Kidney capillary endothelial cell (primary cell): ENCODE results near the gene DISC1.
"Not testable (repeated sequence)": the region's sequence is repeated elsewhere in the genome, so short reads cannot be mapped to it uniquely, and the experiment has no call there.

Source experiments
- DNase-seq: peaks from one replicate; pipeline ENCODE4 v3.0.0-alpha.2; 2018; ENCODE audit warnings: low spot score

DISC1 gene

DNA sequence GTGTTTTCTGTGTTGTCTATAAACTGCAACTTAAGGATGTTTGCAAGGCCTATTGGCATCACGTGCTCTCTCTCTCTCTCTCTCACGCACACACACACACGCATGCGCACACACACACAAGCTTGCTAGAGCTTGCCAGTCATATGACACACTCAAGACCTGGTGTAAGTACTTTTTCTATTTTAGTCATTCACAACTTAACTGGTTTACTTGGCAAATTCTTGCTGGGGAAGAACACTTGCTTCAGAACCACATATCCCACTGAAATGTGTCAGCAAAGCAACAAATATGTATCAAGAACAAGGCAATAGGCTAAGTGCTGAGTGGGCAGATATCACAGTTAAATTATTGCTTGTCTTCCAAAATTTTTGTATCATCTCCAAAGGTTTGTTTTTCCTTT, 107.8 kb downstream of the DISC1 start:
- DNase-seq = no peak

DNA sequence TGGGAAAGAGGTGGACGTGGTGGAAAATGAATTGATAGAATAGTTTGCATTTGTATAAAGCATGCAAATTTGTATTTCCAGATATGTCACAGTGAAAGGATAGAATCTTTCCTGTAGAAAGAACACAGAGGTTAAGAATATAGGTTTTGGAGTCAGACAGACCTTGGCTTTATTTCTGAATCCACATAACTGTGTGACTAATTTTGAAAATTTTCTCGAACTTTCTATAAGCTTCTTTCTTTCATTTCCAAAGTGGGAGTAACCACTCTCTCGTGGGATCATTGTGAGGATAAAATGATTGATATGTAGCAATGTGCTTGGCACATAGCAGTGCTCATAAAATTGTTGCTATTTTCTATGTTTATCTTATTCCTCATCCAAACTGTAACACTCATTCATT, 108.8 kb downstream of the DISC1 start:
- no peak for DNase-seq

DNA sequence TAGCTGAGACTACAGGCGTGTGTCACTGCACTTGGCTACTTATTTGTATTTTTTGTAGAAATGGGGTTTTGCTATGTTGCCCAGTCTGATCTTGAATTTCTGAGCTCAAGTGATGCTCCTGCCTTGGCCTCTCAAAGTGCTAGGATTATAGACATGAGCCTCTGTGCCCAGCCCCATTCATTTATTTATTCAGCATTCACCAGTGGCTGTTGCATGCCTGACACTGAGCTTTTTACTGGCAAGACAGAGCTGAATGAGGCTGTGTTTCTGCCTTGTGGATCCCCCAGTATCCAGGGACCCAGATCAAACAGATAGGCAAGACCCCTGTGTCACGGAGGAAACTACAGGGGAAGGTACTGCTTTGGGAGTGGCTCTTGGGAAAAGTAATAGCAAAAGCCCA, 109.4 kb downstream of the DISC1 start:
- DNase-seq = no peak

DNA sequence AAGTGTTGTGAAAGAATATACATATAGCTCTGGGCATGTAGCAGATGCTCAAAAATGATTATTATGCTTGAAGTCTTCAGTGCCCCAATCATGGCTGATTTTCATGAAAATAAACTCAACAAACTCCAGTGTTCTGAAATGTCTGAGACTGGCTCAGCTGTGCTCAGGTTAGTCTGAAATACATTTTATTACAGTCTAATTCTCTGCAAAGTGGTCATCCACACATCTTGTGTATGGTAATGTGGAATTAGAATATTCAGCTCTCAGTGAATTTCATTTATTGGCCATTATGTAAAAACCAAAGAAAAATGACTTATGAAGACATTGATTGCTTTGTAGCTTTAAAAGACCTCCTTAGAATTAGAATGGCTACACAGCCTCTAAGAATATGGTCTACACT, 109.9 kb downstream of the DISC1 start:
- DNase-seq = no peak

DNA sequence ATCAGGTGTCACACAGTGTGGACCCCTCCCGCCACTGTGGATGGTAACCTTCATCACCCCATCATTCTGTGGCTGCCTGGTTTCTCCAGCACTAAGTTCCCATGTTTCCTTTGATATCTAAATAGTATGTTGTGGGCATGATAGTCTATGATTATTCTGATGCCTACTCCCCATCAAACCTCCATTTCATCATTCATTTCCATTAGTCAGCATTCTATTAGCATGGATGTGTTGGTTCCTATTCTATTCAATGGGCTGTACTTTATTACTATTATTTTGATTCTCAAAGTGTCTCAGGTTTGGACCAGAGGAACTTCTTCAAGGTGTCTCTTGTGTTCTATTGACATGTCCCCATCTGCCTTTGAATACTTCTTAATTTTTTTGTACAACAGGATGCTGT, 112.0 kb downstream of the DISC1 start:
- DNase-seq = no peak

DNA sequence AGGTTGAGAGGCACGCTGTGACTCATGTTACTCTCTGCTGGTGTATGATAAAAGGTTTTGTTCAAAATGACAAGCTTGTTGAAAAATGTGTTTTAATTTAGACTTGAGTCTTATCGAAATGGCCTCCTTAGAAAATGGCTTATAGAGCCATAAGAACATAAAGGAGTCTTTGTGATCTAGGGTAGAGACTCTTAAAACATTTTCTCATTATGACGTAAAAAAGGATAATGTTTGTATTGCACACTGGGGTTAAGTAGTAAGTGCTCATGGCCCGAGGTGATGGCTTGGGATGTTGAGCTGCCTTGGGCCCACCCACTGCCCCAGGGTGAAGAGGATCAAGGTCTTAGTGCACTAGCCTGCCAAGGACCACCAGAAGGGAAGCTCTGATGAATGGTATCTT, 117.4 kb downstream of the DISC1 start:
- DNase-seq = no peak

DNA sequence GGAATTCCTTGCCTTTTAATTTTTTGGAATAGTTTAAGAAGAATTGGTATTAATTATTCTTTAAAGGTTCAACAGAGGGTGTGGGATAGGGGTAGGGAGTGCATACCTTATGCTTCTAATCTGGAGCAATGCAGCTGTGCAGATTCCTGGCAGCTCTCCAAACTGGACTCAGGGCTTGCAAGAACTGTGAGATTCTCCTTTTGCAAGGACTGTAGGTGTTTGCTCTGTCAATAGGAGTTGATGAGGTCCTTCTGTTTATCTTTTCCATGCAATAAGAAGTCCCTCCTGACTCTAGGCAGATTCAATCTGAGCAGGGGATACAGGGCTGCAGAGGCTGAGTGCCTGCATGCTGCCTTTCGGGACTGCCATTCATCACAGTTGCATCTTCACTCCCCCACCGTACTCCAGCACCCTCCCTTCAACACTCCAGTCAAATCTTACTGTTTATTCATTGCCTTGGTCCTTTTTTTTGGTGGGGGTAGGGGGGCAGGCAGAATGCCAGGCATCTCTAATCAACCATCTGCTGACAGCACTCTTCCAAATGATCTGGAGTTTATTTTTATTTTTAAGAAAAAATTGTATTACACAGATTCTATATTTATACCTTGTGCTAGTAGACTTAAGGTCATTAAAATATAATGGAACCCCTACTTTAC, 122.3 kb downstream of the DISC1 start:
- no peak for DNase-seq

DNA sequence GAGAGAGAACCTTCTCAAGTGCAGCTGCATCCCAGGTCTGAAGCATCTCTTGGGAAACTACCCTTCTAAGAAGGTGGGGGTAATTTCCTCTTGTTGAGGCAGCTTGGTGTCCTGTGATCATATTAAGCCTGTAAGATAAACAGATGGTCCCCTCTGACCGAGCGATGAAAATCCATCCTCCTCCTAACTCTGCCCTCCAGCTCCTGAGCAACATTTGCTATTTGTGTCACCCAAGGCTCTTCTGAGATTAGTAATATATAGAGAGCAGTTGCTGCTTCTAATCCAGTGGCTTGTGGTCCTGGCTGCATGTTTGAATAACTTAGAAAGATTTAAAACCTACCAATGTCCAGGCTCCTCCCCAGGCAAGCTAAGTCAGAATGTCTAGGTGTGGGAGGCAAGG, 123.7 kb downstream of the DISC1 start:
- no peak for DNase-seq

DNA sequence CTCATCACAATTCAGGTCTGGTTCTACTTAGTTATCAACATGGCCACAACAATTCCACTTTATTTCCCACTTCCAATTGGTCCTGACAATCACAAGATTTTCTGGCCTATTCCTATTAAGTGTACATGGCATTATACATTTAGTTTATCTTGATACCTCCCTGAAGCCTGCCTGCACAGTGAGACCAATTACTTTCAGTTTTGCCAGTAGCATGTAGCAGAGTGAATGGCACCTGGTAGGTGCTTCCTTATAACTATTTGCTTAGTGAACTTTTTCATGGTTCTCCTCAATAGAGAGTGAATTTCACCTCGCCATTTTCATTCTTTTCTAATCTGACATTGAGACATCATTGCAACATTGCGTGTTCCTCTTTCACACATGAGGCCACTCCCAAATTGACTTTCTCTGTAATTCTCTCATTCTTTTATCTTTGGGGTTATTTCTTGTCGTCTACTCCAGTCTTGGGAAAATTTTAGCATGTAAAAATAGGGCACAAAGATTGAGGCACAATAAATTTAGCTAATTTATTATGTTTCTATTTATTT, 124.3 kb downstream of the DISC1 start:
- no peak for DNase-seq

DNA sequence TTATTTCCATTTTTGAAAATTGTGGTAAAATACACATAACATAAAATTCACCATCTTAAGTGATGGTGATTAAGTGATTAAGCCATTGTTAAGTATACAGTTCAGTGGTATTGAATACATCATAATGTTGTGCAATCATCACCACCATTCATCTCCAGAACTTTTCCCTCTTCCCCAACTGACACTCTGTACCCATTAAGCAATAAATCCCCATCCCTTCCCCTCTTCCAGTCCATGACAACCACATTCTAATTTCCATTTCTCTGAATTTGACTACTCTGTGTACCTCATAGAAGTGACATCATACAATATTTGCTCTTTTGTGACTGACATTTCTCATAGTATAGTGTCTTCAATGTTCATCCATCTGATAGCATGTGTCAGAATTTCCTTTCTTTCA, 124.8 kb downstream of the DISC1 start:
- no peak for DNase-seq

DNA sequence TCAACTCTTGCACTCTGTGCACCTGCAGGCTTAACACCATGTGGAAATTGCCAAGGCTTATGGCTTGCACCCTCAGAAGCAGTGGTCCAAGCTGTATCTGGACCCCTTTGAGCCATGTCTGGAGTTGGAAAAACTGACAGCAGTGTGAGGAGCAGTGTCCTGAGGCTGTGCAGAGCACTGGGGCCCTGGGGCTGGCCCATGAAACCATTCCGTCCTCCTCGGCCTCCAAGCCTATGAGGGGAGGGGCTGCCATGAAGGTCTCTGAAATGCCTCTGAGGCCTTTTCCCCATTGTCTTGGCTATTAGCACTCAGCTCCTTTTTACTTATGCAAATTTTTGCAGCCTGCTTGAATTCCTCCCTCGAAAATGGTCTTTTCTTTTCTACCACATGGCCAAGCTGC, 126.7 kb downstream of the DISC1 start:
- no peak for DNase-seq

DNA sequence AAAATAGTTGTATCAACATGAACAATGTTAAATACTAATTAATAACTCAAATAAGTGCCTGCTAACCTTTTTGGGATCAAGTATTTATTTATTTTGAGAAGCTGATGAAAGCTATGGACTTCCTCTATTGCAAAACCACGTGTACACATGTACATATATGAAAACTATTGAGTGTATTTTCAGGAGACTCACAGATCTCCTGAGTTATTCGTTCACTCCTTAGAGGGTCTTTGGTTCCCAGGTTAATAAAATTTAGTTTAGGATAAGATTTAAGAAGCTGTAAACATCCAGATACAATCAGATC, 130.5 kb downstream of the DISC1 start:
- DNase-seq = no peak

DNA sequence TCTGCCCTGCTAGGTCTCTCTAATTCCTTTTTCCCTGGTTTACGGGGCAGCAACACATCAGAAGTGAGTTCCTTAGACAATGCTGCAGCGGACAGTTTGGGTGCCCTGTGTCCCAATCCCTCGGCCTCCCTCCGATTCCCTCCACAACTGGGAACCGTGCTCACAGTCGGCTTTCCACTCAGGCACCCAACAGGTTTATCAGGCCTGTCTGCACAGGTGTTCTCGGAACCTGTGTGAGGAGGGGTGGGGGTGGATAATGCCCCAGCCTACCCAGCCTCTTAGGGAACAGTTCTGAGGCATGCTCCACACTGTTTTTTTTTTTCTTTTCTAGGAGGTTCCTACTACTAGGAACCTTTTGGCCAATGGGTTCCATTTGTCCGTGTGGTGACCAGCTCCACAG, 131.2 kb downstream of the DISC1 start:
- no peak for DNase-seq

DNA sequence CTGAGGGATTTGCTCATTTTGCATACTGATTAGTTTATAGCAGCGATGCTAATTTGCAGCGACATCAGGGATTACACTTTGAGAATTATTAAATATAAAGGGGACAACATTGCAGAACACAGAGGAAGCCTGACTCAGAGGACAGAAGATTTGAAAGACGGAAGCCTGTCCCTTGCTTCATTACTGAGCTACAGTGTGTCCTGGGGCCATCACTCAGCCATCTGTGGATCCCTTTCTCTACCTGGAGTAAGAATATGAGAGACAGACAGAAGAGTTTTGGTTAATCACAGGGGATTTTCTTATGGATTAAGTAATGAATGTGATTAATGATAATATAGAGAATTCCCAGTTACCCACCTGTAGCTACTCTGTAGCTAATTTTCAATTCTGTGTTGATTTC, 134.7 kb downstream of the DISC1 start:
- DNase-seq = no peak

DNA sequence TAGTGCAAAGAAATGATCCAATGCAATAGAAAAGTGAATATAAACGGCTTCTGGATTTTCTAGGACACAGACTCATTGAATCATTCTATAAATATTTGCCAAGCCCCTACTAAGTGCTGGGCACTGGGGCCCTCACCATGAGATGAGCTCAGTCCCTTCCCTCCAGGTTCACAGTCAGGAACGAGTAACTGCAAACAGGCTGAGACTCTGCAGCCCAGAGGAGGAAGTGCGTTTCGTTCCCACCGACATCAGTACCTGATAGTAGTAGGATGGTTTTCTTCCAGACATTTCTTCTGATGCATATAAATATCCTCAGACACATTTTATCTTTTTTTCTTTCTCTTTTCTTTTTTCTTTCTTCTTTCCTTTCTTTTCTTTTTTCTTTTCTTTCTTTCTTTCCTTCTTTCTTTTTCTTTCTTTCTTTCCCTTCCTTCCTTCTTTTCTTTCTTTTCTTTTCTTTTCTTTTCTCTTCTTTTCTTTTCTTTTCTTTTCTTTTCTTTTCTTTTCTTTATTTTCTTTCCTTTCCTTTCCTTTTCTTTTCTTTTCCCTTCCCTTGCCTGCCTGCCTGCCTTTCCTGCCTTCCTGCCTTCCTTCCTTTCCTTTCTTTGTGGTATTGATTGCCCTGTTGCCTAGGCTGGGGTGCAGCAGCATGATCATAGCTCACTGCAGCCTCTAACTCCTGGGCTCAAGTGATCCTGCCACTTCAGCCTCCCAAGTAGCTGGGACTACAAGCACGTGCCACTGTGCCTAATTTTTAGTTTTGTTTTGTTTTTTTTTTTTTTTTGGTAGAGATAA, 135.4 kb downstream of the DISC1 start:
- DNase-seq = no peak

DNA sequence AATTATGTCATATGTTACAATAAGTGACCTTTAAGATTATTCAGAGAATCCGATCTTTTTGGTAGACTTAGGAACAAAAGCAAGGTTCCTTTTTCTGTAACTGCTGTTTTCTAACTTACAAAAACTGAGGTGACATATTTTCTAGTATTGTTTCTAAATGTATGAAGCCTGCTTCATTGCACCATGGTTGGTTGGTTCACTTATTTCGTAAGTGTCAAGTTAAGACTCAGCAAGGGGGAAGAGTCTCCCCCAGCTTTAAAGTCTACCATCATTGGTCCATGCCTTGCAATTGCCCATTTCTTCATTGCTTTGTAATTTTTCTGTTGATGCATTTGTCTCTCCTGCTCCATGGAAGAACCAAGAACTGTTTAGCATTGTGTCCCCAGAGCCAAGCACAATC, 136.9 kb downstream of the DISC1 start:
- DNase-seq = no peak

DNA sequence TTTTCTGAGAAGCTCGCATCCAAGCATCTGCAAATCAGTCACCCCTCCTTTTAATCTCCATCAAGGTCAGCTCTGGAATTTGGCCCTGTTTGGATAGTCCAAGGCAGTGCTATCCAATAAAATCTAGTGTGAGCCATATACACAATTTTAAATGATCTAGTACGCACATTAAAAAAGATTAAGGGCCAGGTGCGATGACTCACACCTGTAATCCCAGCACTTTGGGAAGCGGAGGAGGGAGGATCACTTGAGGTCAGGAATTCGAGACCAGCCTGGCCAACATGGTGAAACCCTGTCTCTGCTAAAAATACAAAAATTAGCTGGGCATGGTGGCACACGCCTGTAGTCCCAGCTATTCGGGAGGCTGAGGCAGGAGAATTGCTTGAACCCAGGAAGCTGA, 139.2 kb downstream of the DISC1 start:
- DNase-seq = not testable (repeated sequence)

DNA sequence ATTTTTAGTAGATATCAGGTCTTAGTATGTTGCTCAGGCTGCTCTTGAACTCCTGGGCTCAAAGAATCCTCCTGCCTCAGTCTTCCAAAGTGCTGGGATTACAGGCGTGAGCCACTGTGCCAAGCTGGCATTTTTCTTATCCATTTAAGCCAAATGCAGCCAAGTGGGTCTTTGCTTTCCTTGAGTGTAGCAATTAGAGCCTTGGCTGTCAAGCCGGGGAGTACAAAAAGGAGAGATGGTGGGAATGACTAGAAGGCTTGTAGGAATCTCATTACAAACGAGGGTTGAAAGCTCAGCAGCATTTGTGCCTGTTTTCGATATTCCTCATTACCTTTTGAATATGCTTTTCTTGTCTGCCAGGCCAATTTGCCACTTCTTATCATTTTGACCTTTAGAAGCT, 140.9 kb downstream of the DISC1 start:
- no peak for DNase-seq

DNA sequence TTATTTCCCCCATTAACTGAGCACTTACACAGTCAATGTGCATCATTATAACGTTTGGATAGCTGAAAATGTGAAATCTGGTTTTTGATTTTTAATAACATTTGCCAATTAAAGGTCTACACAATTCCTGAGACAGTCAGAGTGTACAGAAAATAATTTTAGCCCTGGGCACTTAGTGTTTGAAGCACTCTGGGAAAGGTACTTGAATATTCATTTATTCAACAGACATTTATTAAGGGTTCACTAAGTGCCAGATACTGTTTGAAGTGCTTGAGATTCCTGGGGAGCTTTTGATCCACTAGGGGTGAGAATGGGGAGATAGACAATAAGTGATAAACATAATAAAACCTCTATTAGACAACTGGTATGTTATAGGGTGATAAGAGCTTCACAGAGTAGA, 141.8 kb downstream of the DISC1 start:
- no peak for DNase-seq

DNA sequence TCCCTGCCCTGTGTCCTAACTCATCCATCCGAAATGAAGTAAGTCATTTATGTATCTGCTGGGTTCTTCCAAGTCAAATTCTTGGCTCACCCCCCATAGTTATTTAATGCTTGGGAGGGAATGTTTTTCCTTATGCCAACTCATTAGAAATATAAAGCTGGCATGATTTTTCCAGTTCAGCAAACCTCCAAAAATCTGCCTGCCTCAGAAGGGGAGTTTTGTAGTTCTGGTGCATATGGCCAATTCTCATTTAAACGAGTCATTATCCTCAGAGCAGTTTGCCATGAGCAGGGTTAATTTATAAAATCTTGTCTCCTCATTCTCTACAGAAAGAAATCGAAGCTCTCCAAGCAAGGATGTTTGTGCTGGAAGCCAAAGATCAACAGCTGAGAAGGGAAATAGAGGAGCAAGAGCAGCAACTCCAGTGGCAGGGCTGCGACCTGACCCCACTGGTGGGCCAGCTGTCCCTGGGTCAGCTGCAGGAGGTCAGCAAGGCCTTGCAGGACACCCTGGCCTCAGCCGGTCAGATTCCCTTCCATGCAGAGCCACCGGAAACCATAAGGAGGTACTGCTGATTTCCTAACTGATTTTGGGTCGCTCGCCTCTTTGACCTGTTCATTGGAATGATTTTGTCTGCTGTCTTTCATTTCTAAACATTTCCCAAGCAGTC, 144.1 kb downstream of the DISC1 start:
- no peak for DNase-seq

DNA sequence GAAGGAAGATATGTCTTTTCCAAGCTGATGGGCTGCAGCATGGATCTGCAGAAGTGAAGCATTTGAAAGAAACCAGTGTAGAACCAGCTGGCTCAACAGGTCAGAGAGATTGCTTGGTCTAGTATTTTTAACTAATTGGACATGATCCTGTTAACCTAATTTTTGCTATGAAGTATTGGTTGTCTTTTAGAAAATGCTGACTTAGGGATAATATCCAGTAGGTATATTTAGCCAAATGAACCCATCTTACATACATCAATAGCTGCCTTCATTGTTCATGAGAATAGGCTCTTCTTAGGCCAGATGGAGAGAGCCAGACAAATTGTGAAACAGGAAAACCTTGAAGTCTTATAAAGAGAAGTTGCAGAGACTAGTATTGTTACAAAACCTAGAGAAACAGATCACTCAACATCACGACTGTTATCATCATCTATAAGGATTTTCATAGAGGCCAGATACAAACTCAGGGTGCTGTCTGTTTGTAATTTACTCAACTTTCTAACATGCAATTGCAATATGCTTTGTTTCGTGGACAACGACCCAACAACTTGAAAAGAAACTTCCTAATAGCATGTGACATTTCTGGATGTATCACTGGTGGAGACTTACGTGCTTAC, 148.2 kb downstream of the DISC1 start:
- no peak for DNase-seq

DNA sequence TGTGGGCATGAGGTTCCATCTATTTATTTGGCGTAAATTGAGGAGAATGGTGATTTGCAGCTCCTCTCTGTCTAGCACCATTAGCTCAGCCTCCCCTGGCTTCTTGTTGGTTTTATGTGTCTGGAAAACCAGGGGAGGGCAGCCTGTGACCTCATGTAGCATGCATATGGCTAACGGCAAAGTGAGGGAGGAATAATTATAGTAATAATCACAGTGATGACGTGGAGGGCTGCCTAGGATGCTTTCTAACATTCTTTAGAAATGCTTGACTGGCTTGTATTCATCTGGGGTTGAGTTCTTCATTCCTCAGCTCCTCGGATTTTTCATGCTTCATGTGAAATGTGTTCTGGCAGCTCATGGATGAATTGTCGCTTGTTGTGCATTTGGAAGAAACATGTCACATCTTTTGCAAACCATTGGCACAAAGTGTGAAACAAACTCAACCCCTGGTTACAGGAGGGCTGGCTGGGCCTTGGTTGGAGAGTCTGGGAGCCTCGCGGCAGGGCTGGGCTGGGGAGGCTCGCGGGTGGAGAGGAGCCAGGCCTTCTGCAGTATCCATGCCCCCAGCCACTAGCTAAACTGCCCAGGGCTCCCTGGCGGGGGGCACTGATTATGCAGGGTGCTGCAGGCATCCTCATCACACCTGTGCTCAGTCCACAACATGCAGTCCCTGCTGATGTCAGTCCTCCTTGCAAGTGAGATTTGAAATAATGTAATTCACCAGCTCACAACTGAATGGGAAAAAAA, 149.6 kb downstream of the DISC1 start:
- DNase-seq = no peak
